Measurements from ENCODE around the gene STYXL1.

- TF ChIP-seq SIN3A (IDR thresholded peaks at IDR 0.05; ENCODE audit: borderline replicate concordance, insufficient read depth, low read length) (no peak), TAF1 (IDR thresholded peaks at IDR 0.05; ENCODE audit: borderline replicate concordance, insufficient read depth, low read length) (no peak), REST (IDR thresholded peaks at IDR 0.05; ENCODE audit: insufficient read depth in 1 of 2, low read depth in 2 of 2, low read length in 2 of 2) (no peak), POLR2AphosphoS5 (IDR thresholded peaks at IDR 0.05; ENCODE audit: low read depth, low read length) (no peak)
These were observed 94.4 kb downstream of the STYXL1 start for GRCh38 chr7:75953431-75953830.
